HUES48 (cell line): ENCODE results near the gene PLET1.

ENCODE experiments used
- H3K27ac ChIP-seq: one replicate; pipeline ENCODE4 v1.7.0; 2013; ENCODE audit warnings: low read depth, low read length, inconsistent platforms
- H3K27me3 ChIP-seq: 2 replicates; pipeline ENCODE4 v1.6.1; 2013; ENCODE audit warnings: mild to moderate bottlenecking, low read length; ENCODE audit not compliant: control insufficient read depth, insufficient read depth
- H3K36me3 ChIP-seq: 2 replicates; pipeline ENCODE4 v1.6.1; 2013; ENCODE audit warnings: low read length; ENCODE audit not compliant: control insufficient read depth, insufficient read depth
- H3K4me1 ChIP-seq: 2 replicates; pipeline ENCODE4 v1.6.1; 2013; ENCODE audit warnings: mild to moderate bottlenecking, low read length; ENCODE audit not compliant: control insufficient read depth, insufficient read depth
- H3K4me3 ChIP-seq: 2 replicates; pipeline ENCODE4 v1.5.1; 2013; ENCODE audit warnings: mild to moderate bottlenecking, low read depth, low read length
- H3K9ac ChIP-seq: 2 replicates; pipeline ENCODE4 v1.6.1; 2013; ENCODE audit warnings: mild to moderate bottlenecking, low read depth, low read length, moderate library complexity
- H3K9me3 ChIP-seq: 2 replicates; pipeline ENCODE4 v1.6.1; 2013; ENCODE audit warnings: low read length; ENCODE audit not compliant: control insufficient read depth, insufficient read depth

The PLET1 gene

DNA sequence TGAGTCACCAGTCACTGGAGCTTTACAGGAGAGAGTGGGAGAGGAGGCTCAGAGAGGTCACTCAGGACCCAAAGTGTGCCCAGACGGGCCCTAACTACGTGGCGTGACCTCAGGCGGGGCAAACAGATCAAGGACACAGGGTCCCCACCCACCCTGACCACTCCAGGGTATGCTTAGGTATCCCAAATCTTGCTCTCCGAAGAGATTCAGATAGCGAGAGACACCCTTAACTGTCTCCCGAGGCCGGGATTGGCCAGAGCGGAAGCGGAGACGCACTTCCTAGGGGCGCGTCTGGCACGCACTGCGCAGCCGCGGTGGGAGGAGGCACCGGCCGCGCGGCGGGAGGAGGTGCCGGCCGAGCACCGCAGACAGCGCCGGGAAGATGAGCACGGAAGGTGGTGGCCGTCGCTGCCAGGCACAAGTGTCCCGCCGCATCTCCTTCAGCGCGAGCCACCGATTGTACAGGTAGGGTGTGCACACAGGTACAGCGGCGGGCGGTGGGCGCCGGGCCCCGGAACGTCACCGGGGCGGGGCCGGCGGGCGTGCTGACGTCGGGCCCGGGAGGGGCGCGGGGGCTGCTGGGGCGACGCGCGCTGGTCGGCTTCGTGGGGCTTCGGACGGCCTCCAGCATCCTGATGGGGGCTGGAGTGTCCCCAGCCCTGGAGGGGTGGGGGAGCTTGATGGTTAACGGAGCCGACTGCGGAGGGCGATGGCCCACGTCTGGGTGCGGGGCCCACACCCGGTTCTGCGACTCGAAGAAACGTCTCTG, 34.4 kb downstream of the PLET1 start, which contains the start of gene PTS:
Gene PTS (plus strand): TSS at position 367 of the 769 bp plus-strand sequence. CDS start 16 bp downstream, at position 383.
- H3K27me3 ChIP-seq, result peaks cover 5% of the 10 kb centered on the region
- H3K4me1 ChIP-seq, result peaks cover 6% of the 10 kb centered on the region; the same call in 1 of the 2 replicates
- H3K9ac ChIP-seq, result peak within 1 kb of the TSS; percentile 88
- H3K36me3 ChIP-seq, result peaks cover 27% of the 10 kb centered on the region
- H3K4me3 ChIP-seq, result peak within 1 kb of the TSS; percentile 91
- peak within 1 kb of the TSS; percentile 90 for H3K27ac ChIP-seq
- H3K9me3 ChIP-seq, result no peaks in the 10 kb centered on the region

DNA sequence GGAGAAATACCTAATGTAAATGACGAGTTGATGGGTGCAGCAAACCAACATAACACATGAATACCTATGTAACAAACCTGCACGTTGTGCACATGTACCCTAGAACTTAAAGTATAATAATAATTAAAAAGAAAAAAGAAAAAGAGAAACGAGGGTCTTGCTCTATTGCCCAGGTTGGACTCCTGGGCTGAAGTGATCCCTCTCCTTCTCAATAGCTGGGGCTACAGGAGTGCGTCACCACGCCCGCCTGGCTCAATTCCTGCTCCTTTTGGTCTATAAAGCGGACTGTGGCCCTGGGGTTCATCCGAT, 35.0 kb downstream of the PLET1 start:
- Histone ChIP-seq H3K9me3 (no peaks in the 10 kb centered on the region), H3K9ac (peak overlapping the region; percentile 88; the same call in 1 of the 2 replicates), H3K27me3 (peaks cover 5% of the 10 kb centered on the region), H3K4me1 (peaks cover 6% of the 10 kb centered on the region; the same call in 1 of the 2 replicates), H3K4me3 (peak overlapping the region; percentile 91), H3K36me3 (peaks cover 21% of the 10 kb centered on the region), H3K27ac (peak overlapping the region; percentile 90)

DNA sequence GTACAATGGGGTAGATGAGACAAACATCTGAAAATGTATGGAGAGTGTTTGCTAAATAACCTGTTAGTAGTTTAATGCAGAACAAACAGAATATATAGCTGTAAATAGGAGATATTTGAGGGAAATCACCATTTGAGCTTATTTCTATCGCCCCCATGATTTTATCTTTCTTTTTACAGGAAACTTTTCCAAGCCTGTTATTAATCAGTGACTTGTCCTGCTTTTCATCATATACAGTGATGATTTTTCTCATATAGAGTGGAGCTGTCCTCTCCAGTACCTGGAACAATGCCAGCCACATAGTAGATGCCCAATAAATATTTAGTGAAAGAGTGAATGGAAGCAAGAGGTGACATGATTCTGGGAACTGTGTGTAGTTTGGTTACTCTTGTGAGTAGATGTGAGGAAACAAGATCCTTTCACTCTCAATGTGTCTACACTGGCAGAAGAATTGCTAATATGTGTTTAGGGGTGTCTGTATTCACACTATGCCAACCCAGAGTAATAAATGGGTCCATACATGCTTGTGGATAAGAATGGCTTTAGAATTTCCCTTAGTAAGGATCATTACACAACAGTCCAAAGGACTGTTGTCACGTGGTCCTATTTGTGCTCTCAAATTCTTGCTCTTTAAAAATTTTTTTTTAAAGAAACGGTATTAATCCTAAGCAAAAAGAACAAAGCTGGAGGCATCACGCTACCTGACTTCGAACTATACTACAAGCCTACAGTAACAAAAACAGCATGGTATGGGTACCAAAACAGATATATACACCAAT, 36.7 kb downstream of the PLET1 start:
- no peaks in the 10 kb centered on the region for H3K9me3 ChIP-seq
- H3K9ac ChIP-seq, result no peak overlapping the region
- H3K27ac ChIP-seq, result no peak overlapping the region
- peaks cover 5% of the 10 kb centered on the region for H3K27me3 ChIP-seq
- H3K4me3 ChIP-seq, result no peak overlapping the region
- peaks cover 6% of the 10 kb centered on the region; the same call in 1 of the 2 replicates for H3K4me1 ChIP-seq
- H3K36me3 ChIP-seq, result peaks cover 5% of the 10 kb centered on the region

DNA sequence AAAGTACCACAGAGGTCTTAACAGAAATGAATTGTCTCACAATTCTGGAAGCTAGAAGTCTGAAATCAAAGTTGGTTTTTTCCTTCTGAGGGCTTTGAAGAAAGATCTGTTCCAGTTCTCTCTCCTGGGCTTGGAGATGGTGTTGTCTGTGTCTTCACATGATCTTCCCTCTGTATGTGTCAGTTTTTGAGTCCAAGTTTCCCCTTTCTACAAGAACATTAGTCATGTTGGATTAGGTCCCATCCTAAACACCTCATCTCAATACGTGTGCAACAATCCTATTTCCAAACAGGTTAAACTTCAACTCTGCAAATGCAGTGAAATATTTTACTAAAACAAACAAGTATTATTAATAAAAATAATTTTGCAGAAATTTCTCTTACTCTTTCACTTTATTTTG, 37.5 kb downstream of the PLET1 start:
- H3K4me3 ChIP-seq, result no peak overlapping the region
- no peaks in the 10 kb centered on the region for H3K36me3 ChIP-seq
- no peak overlapping the region for H3K27ac ChIP-seq
- no peak overlapping the region for H3K9ac ChIP-seq
- H3K4me1 ChIP-seq, result peaks cover 6% of the 10 kb centered on the region; the same call in 1 of the 2 replicates
- H3K9me3 ChIP-seq, result no peaks in the 10 kb centered on the region
- H3K27me3 ChIP-seq, result peaks cover 5% of the 10 kb centered on the region

DNA sequence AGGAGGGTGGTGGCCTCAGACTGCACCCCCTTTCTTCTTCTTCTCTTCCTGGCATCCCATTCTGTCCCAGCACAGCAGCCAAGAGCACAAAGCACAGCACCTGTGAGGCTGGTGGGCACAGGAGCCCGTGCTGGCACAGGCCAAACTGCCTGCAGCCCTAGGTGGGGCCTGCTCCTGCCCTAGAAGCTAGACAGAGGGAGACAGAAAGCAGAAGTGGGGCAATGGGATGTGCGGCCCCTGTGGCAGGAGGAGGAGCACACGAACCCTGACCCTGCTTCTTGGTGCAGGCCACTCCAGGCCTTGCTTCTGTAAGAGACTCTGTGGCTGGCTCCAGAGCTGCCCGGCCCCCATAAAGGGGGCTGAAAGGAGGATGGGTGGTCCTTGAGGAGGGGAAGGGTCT, 38.4 kb downstream of the PLET1 start:
- Histone ChIP-seq H3K27me3 (peaks cover 5% of the 10 kb centered on the region), H3K9ac (no peak overlapping the region), H3K27ac (no peak overlapping the region), H3K36me3 (no peaks in the 10 kb centered on the region), H3K9me3 (no peaks in the 10 kb centered on the region), H3K4me3 (no peak overlapping the region), H3K4me1 (peaks cover 4% of the 10 kb centered on the region; the same call in 1 of the 2 replicates)

DNA sequence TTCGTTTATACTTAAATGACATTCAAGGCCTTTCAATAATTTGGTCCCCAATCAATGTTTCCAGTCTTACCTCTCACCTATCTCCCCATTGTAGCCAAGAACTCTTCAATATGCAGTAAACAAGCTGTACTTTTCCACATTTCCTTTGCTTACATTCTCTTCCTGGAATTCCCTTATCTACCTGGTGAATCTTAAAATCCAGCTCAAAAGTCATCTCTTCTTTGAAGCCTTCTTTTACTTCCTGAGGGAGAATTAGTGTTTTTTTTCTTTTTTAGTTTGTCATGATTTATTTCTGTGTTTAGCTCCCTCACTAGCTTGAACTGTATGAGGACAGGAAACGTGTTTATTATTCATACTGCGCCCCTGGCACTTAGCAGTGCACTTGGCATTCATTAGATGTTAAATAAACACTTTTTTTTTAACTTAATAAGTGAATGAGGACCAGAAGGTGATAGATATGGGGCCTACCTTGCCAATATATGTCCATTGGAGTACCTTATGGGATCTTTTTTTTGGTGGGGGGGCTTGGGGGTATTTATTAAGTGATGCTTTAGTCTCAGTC, 39.3 kb downstream of the PLET1 start:
- H3K27me3 ChIP-seq, result peaks cover 5% of the 10 kb centered on the region
- H3K27ac ChIP-seq, result no peak overlapping the region
- H3K4me1 ChIP-seq, result no peaks in the 10 kb centered on the region
- H3K9me3 ChIP-seq, result no peaks in the 10 kb centered on the region
- H3K9ac ChIP-seq, result no peak overlapping the region
- no peaks in the 10 kb centered on the region for H3K36me3 ChIP-seq
- no peak overlapping the region for H3K4me3 ChIP-seq

DNA sequence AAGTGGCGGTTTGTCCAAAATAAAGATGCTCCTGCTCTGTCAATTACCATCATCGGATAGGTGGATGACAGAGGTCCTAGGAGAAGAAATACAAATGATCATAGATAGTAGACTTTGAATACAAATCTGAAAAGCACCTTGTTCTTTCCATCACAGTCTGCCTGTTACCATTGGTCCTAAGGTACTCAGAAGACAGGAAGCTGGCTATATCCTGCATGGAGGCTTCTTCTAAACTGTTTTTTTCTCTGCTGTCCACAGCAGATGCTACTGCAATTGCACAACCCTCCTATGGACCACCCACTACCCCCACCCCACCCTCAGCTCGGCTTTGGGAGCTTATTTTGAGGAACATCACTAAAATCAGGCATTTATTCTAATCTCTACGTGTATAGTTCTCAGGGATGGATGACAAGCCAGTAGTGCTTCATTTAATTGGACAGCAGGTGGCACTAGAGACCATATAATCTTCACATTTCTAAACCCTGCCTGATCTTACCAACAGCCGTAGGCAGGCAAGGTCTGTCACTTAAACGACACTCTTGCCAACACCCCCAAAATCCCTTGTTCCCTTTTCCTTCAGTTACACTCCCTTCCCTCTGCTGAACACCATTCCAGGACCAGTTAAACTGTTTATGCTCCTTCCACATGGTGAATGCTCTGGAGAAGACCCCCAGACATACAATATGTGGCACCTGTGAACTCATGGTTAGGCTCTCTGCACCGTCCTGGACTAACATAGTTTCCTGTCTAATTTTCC, 41.0 kb downstream of the PLET1 start:
- no peaks in the 10 kb centered on the region for H3K36me3 ChIP-seq
- no peak overlapping the region for H3K9ac ChIP-seq
- no peak overlapping the region for H3K27ac ChIP-seq
- H3K4me1 ChIP-seq, result no peaks in the 10 kb centered on the region
- H3K4me3 ChIP-seq, result no peak overlapping the region
- H3K27me3 ChIP-seq, result peaks cover 5% of the 10 kb centered on the region
- no peaks in the 10 kb centered on the region for H3K9me3 ChIP-seq

DNA sequence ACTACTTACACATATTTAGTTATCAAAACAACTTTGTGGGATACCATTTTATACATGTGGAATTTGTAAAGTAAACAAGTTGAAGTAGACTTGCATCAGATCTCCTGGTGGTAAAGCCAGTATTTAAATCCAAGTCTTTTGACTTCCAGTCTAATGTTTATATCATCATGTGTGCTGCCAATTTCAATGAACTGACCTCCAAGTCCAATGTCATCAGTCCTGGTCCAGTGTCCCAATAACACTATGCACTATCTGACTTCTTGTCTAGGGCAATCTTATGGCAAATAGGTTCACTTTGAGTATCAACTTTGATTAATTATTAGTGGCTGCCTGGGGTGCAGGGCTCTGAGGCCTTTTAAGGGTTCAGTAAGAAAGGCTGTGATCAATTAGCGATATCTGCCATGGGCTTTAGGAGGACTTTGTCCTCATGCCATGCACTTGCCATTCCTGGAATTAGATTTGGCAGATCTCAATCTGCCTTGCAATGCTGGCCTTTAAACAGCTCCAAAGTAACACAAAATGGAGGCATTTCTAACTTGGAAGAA, 44.0 kb downstream of the PLET1 start:
- H3K27me3 ChIP-seq, result no peaks in the 10 kb centered on the region

DNA sequence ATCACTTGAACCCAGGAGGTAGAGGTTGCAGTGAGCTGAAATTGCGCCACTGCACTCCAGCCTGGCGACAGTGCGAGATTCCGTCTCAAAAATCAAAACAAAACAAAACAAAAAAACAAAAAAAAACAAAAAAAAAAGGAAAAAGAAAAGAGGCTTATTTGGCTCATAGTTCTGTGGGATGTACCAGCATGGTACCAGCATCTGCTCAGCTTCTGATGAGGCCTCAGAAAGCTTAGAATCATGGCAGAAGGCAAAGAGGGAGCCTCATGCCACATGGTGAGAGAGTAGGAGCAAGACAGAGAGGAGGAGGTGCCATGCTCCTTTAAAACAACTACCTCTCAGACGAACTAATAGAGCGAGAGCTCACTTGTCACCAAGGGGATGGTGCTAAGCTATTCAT, 45.0 kb downstream of the PLET1 start:
- no peaks in the 10 kb centered on the region for H3K9me3 ChIP-seq
- H3K27ac ChIP-seq, result no peak overlapping the region
- no peaks in the 10 kb centered on the region for H3K4me1 ChIP-seq
- no peaks in the 10 kb centered on the region for H3K36me3 ChIP-seq
- H3K9ac ChIP-seq, result no peak overlapping the region
- H3K4me3 ChIP-seq, result no peak overlapping the region
- H3K27me3 ChIP-seq, result no peaks in the 10 kb centered on the region

More for the DNA sequence above, 44.0 kb downstream of the PLET1 start:
- no peaks in the 10 kb centered on the region for H3K9me3 ChIP-seq
- H3K4me3 ChIP-seq, result no peak overlapping the region
- no peaks in the 10 kb centered on the region for H3K4me1 ChIP-seq
- no peak overlapping the region for H3K27ac ChIP-seq
- H3K36me3 ChIP-seq, result no peaks in the 10 kb centered on the region
- no peak overlapping the region for H3K9ac ChIP-seq

DNA sequence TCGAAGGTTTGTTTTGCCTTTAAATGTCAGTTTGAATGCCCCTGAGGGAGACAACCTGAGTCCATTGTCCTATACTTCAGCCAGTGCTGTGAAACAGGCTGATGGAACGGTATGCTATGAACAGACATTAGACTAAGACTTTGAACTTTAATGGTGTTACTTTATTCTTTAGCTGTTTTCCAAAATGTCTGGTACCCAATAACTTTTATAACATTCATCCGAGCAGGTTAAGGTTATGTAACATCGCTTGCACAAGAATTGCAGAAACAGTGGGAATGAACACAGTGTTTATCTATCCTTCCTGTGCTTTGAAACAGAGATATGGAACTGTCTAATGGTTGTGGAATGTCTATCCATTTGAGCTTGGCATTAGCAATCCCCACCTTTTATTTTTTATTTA, 46.9 kb downstream of the PLET1 start:
- Histone ChIP-seq H3K4me1 (no peaks in the 10 kb centered on the region), H3K9ac (no peak overlapping the region), H3K9me3 (no peaks in the 10 kb centered on the region), H3K36me3 (no peaks in the 10 kb centered on the region), H3K4me3 (no peak overlapping the region), H3K27ac (no peak overlapping the region), H3K27me3 (no peaks in the 10 kb centered on the region)
